Astrocyte (in vitro differentiated cells and primary cell): ENCODE results near the gene CCDC12.

Source experiments
- CTCF ChIP-seq: IDR thresholded peaks from 2 replicates; pipeline ENCODE4 v1.5.1; 2011; ENCODE audit warnings: low read depth, mild to moderate bottlenecking, inconsistent platforms, low read length, moderate library complexity; ENCODE audit not compliant: insufficient read depth
- EZH2 ChIP-seq: IDR thresholded peaks from 2 replicates; pipeline ENCODE4 v1.6.1; 2012; ENCODE audit warnings: mild to moderate bottlenecking, low read length, inconsistent platforms; ENCODE audit not compliant: insufficient read depth

GRCh38 chr3:47007482-47008233 is 31.1 kb upstream of the CCDC12 start:
- TF ChIP-seq CTCF (no peak), EZH2 (no peak)
